Calu3 (cell line): ENCODE measurements around the gene GLUL. TPM values are rescaled to one million over a fixed set of nuclear protein-coding genes. Genes with fewer than 3 reads are reported as not detected.

Experiments used
- BruUV-seq: library from RNA; stranded (reverse); fragments of 400-500 nt; replicated peaks from 2 replicates; lab custom pipeline; 2021; lab: Mats Ljungman, UMichigan
- CTCF ChIA-PET: fragments of 300-600 bp; sonication (Branson Sonifier 250); formaldehyde crosslinking; loops from one replicate; lab custom pipeline; 2022; ENCODE audit warnings: antibody characterized with exemption; lab: Charles Lee
- DNase-seq: peaks from one replicate; pipeline ENCODE4 v3.0.0; 2022
- H3K27ac Mint-ChIP-seq: one replicate; pipeline ENCODE4 v1.8.0; 2022; ENCODE audit warnings: mixed read lengths; ENCODE audit not compliant: unreplicated experiment
- H3K27me3 Mint-ChIP-seq: one replicate; pipeline ENCODE4 v1.8.0; 2022; ENCODE audit warnings: mixed read lengths; ENCODE audit not compliant: unreplicated experiment
- H3K36me3 Mint-ChIP-seq: one replicate; pipeline ENCODE4 v1.8.0; 2022; ENCODE audit warnings: mild to moderate bottlenecking, moderate library complexity, mixed read lengths; ENCODE audit not compliant: insufficient read depth, unreplicated experiment
- H3K4me1 Mint-ChIP-seq: one replicate; pipeline ENCODE4 v1.8.0; 2022; ENCODE audit warnings: mild to moderate bottlenecking, low read depth, mixed read lengths; ENCODE audit not compliant: unreplicated experiment
- H3K4me3 Mint-ChIP-seq: one replicate; pipeline ENCODE4 v1.8.0; 2022; ENCODE audit warnings: mild to moderate bottlenecking, low read depth, moderate library complexity, mixed read lengths; ENCODE audit not compliant: unreplicated experiment
- H3K9me3 Mint-ChIP-seq: one replicate; pipeline ENCODE4 v1.8.0; 2022; ENCODE audit warnings: low read depth, mixed read lengths; ENCODE audit not compliant: unreplicated experiment
- intact Hi-C: fragments of 100-400 bp; cut with micrococcal nuclease; formaldehyde crosslinking; loops from one replicate; pipeline ENCODE4 v1.10.0; 2022; ENCODE audit not compliant: unreplicated experiment
- total RNA-seq: library from RNA; stranded (reverse); gene quantifications from 2 replicates; pipeline ENCODE4 v1.2.3, GENCODE V29; 2022
- TF ChIP-seq, protein P1 (sequence below): fragments of 200-600 bp; IDR thresholded peaks from one replicate; pipeline ENCODE4 v1.8.0; 2022; ENCODE audit warnings: antibody characterized with exemption; ENCODE audit not compliant: unreplicated experiment

Gene GLUL
- total RNA-seq, 1 experiment from 2014 or later, result 188 TPM

DNA sequence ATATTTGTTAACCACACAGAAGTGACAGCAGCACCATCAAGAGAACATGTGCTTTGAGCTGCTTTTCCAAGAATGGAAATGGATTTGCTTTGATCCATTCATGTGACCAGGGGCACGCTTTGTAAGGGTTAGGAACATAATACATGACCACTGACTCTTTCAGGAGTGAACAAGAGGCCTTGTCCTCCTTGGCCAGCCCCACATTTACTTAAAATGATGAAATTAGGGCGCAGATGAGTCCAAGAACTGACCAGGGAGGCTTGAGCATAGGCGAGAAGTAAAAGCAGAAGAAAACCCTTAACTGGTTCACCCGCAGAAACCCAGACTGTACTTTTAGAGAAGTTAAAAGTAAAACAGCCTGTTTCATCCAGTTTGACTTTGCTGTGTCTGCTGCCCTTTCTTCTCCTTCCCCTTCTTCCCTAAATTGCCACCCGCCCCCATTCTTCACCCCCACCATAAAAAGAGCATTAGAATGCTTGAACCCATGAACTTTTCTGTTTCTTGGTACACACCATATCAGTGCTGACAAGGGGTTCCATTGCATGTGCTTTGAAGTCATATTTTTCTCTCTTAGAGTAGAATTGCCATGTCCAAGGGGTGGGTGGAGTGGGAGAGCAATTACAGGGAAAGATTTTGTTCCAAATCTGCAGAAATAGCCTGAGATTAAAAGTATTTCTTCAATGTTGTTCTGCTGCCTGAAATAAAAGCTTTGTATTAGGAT, 2.6 kb upstream of the GLUL start:
- no TSS peak for BruUV-seq
- no peaks in the 10 kb centered on the region for H3K27me3 Mint-ChIP-seq
- H3K4me3 Mint-ChIP-seq, result no peak overlapping the region
- H3K9me3 Mint-ChIP-seq, result no peaks in the 10 kb centered on the region
- CTCF ChIA-PET, result interaction anchor here (0.6 to 3.1 kb wide), 2 partner anchors 312 to 841 kb away, joined by 5 to 21 read pairs; no protein-coding TSS in a partner anchor
- intact Hi-C loops, result no loop called here
- H3K4me1 Mint-ChIP-seq, result peaks cover 34% of the 10 kb centered on the region
- DNase-seq, result no peak
- TF ChIP-seq, protein P1, sequence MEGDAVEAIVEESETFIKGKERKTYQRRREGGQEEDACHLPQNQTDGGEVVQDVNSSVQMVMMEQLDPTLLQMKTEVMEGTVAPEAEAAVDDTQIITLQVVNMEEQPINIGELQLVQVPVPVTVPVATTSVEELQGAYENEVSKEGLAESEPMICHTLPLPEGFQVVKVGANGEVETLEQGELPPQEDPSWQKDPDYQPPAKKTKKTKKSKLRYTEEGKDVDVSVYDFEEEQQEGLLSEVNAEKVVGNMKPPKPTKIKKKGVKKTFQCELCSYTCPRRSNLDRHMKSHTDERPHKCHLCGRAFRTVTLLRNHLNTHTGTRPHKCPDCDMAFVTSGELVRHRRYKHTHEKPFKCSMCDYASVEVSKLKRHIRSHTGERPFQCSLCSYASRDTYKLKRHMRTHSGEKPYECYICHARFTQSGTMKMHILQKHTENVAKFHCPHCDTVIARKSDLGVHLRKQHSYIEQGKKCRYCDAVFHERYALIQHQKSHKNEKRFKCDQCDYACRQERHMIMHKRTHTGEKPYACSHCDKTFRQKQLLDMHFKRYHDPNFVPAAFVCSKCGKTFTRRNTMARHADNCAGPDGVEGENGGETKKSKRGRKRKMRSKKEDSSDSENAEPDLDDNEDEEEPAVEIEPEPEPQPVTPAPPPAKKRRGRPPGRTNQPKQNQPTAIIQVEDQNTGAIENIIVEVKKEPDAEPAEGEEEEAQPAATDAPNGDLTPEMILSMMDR, result no peak
- H3K36me3 Mint-ChIP-seq, result peaks cover 34% of the 10 kb centered on the region
- H3K27ac Mint-ChIP-seq, result no peak overlapping the region

DNA sequence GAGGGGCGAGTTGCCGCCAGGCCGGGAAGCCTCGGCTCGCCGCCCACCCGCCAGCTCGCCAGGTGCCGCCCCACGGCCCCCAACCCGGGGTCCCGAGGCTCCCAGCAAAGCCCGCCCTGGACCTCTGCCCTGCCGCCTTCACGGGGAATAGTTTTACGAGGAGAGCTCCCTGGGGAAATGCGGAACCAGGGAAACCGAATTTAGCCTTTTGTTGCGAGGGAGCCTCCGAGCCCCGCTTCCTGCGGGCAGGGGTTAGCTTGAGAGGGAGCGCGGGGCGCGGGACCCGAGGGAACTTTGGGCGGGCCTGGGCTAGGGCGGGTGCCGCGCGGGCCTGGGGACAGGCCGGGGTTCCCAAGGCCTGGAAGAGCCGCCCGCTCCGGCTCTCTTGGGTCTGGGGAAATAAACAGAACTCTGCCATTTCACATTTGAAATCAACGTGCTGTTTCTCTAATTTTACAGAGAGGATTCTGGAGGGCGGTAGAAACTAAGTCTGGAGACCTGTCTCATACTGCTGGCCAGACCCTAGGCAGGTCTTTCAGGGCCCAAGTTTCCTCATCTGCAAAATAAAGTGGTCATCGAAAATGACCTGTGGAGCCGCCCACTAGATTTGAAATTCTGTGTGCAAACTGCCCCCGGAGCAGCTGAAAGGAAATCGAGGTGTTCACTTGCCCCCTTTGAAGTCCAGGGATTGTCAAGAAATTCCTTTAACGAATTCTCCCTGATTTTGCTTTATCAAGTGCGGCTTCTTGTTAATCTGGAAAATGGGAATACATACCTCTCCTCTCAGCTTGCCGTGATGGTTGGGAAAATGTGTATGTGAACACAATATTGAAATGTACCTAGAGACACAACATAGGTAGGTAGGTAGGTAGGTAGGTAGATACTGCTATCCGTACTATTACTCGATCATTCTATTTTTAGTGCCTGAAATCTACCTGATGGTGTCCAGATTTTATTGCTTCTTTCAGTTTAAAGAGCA, 749 bp upstream of the GLUL start:
- no peaks in the 10 kb centered on the region for H3K27me3 Mint-ChIP-seq
- intact Hi-C loops, result no loop called here
- H3K36me3 Mint-ChIP-seq, result peaks cover 46% of the 10 kb centered on the region
- peak; percentile 36 for DNase-seq
- CTCF ChIA-PET, result interaction anchor here (0.6 to 1.1 kb wide), 5 partner anchors 91 to 307 kb away, joined by 3 to 9 read pairs (median 4); no protein-coding TSS in a partner anchor
- no peaks in the 10 kb centered on the region for H3K9me3 Mint-ChIP-seq
- peak overlapping the region; percentile 94 for H3K4me3 Mint-ChIP-seq
- H3K4me1 Mint-ChIP-seq, result peaks cover 26% of the 10 kb centered on the region
- TSS peak; percentile 23 for BruUV-seq
- TF ChIP-seq, protein P1, result no peak
- peak overlapping the region; percentile 69 for H3K27ac Mint-ChIP-seq

DNA sequence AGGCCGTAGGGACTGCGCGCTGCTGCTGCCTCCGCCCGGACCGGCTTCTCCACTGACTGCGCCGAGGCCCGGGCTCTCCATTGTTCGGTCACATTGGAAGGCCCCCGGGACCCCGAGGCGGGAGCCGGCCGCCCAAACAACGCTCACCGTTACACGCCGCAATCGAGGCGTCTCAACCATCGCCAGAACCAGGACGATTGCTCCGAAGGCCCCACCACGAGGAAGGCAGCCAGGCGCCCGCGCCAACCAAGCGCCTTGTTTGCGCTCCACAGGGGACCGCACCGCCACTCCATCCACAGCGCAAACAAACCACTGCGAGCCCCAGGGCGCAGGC, 595 bp downstream of the GLUL start:
- Mint-ChIP-seq H3K36me3 (peaks cover 57% of the 10 kb centered on the region), H3K27me3 (no peaks in the 10 kb centered on the region), H3K4me1 (peaks cover 18% of the 10 kb centered on the region), H3K9me3 (no peaks in the 10 kb centered on the region), H3K4me3 (peak overlapping the region; percentile 94), H3K27ac (peak overlapping the region; percentile 69)
- intact Hi-C loops, result loop anchor here (1.0 kb wide), 1 partner anchor 91 kb away; no protein-coding TSS in a partner anchor
- CTCF ChIA-PET, result interaction anchor here (0.6 to 1.7 kb wide), 2 partner anchors 248 to 250 kb away, joined by 5 to 9 read pairs; no protein-coding TSS in a partner anchor
- DNase-seq, result no peak
- BruUV-seq, result no TSS peak
- TF ChIP-seq, protein P1, result no peak

DNA sequence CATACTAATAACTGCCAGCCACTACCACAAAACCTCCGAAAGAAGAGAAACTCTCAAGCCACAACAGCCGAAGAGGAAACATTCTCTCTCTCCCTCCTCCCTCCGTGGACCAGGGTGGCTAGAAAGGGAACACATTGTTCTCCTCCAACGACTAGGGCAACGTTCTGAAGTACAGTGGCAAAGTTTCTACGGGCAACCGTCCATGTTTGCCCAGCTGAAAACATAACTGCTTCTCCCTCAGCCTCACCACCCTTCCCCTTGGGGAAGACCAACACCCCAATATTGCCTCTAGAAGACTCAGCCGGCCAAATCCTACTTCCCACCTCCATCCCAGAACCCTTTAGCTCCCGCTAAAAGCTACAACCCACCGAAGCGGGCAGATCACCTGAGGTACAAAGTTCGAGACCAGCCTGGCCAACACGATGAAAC, 2.0 kb downstream of the GLUL start:
- H3K36me3 Mint-ChIP-seq, result peaks cover 62% of the 10 kb centered on the region
- TF ChIP-seq, protein P1, result no peak
- intact Hi-C loops, result no loop called here
- no peaks in the 10 kb centered on the region for H3K27me3 Mint-ChIP-seq
- no peak for DNase-seq
- H3K4me3 Mint-ChIP-seq, result peak overlapping the region; percentile 94
- CTCF ChIA-PET, result interaction anchor here (1.2 to 1.7 kb wide), 3 partner anchors 13 to 309 kb away, joined by 3 to 9 read pairs (median 4); no protein-coding TSS in a partner anchor
- BruUV-seq, result no TSS peak
- H3K27ac Mint-ChIP-seq, result peak overlapping the region; percentile 78
- no peaks in the 10 kb centered on the region for H3K9me3 Mint-ChIP-seq
- peaks cover 18% of the 10 kb centered on the region for H3K4me1 Mint-ChIP-seq
